ENCODE measurements around the gene PLEKHF1.

Gene PLEKHF1

DNA sequence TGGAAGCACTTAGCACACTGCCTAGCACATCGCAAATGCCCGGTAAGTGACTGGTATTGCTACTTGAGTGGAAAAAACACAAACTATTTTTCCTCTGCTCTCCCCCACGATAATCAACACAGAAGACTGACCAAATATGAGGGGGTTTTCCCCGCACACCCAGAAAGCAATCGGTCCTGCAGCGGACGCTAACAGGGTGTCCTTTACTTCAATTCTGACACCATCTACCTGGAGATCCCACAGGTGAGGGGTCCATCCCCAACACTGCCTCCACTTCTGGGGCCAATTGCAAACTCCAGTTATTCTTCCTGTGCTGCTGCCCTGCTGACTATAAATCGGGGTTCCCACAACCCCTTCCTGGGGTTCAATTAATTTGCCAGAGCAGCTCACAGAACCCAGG, 26.2 kb upstream of the PLEKHF1 start:
- TF ChIP-seq, protein P1, sequence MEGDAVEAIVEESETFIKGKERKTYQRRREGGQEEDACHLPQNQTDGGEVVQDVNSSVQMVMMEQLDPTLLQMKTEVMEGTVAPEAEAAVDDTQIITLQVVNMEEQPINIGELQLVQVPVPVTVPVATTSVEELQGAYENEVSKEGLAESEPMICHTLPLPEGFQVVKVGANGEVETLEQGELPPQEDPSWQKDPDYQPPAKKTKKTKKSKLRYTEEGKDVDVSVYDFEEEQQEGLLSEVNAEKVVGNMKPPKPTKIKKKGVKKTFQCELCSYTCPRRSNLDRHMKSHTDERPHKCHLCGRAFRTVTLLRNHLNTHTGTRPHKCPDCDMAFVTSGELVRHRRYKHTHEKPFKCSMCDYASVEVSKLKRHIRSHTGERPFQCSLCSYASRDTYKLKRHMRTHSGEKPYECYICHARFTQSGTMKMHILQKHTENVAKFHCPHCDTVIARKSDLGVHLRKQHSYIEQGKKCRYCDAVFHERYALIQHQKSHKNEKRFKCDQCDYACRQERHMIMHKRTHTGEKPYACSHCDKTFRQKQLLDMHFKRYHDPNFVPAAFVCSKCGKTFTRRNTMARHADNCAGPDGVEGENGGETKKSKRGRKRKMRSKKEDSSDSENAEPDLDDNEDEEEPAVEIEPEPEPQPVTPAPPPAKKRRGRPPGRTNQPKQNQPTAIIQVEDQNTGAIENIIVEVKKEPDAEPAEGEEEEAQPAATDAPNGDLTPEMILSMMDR (conservative IDR thresholded peaks at IDR 0.05) = no peak
- no peak for TF ChIP-seq ZFX (IDR thresholded peaks at IDR 0.05)
- no peak overlapping the region for H3K27ac ChIP-seq

DNA sequence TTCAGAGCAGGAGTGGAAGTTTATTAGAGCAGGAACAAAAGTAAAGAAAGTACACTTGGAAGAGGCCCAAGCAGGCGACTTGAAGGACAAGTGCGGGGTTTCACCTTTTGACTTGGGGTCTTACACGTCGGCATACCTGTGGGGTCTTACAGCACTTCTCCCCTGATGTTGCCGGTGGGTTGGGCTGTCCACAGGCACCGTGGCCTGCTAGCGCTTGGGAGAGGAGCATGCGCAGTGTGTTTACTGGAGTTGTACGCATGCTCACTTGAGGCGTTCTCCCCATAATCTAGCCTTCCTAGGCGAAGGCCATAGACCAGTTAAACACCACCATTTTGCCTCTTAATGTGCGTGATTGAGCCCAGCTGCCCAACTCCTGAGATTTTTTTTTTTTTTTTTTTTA, 25.0 kb upstream of the PLEKHF1 start:
- TF ChIP-seq ZFX (IDR thresholded peaks at IDR 0.05) = no peak
- TF ChIP-seq, protein P1 (conservative IDR thresholded peaks at IDR 0.05) = no peak
- no peak overlapping the region for H3K27ac ChIP-seq

DNA sequence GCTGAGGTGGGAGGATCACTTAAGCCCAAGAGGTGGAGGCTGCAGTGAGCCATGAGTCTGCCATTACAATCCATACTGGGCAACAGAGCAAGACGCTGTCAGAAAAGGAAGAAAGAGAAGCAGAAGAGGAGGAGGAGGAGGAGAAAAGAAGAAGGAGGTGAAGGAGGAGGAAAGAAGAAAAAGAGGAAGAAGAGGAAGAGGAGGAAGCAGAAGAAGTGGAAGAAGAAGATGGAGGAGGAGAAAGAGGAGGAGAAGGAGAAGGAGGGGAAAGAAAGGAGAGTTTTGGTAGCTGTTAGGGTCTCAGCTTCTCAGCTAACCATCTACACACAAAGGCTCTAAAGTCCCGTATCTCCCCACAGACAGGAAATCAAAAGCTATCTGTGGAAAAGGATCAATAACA, 23.7 kb upstream of the PLEKHF1 start:
- no peak for TF ChIP-seq ZFX (IDR thresholded peaks at IDR 0.05)
- TF ChIP-seq, protein P1 (conservative IDR thresholded peaks at IDR 0.05) = no peak
- no peak overlapping the region for H3K27ac ChIP-seq

DNA sequence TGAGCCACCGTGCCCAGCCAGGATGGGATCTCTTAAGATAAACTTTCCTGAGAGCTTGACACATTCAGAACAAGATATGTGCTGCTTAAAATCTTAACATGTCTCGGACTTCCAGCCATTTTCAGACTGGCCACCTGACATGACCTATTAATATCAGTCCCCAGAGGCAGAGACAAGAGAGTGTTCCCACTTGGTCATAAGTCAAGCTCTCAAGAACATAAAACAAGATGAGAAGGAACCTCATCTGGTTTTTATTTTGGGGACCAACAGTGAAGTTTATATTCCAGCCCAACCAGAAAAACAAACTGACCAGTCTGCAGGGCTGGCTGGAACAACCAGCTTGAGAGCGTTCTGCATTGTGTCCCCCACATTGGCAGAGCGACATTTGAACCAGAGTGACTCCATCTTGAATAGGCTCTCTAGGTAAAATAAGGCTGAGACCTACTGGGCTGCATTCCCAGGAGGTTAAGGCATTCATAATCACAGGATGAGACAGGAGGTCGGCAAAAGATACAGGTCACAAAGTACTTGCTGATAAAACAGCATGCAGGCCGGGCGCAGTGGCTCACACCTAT, 21.8 kb upstream of the PLEKHF1 start:
- no peak overlapping the region for H3K27ac ChIP-seq
- TF ChIP-seq ZFX (IDR thresholded peaks at IDR 0.05) = no peak
- TF ChIP-seq, protein P1 (conservative IDR thresholded peaks at IDR 0.05) = no peak

DNA sequence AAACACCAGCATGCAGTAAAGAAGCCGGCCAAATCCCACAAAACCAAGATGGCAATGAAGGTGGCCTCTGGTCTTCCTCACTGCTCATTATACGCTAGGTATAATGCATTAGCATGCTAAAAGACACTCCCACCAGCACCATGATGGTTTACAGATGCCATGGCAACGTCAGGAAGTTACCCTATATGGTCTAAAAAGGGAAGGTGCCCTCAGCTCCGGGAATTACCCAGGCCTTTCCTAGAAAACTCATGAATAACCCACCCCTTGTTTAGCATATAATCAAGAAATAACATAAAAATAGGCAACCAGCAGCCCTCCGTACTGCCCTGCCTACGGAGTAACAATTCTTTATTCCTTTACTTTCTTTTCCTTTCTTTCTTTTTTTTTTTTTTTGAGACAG, 21.1 kb upstream of the PLEKHF1 start:
- no peak overlapping the region for H3K27ac ChIP-seq

DNA sequence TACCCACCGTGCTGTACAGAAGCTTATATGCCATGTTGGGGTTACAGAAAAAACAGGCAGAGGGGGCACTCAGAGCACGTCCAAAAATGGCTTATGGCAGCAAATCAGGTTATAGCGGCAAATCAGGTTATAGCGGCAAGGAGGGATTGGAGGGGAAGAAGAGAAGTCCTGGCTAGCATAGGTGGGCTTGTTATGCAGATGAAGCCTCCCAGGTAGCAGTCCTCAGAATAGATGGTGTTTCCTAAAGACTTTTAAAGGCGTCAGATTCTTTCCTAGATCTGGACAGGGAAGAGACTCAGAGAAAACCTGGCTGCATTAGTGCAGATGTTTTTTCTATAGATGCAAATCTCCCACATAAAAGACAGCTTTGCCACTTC, 19.8 kb upstream of the PLEKHF1 start:
- peak overlapping the region; percentile 50; the same call in 1 of the 2 replicates for H3K27ac ChIP-seq

More for the DNA sequence above, 21.1 kb upstream of the PLEKHF1 start:
- no peak for TF ChIP-seq ZFX (IDR thresholded peaks at IDR 0.05)
- TF ChIP-seq, protein P1 (conservative IDR thresholded peaks at IDR 0.05) = no peak

DNA sequence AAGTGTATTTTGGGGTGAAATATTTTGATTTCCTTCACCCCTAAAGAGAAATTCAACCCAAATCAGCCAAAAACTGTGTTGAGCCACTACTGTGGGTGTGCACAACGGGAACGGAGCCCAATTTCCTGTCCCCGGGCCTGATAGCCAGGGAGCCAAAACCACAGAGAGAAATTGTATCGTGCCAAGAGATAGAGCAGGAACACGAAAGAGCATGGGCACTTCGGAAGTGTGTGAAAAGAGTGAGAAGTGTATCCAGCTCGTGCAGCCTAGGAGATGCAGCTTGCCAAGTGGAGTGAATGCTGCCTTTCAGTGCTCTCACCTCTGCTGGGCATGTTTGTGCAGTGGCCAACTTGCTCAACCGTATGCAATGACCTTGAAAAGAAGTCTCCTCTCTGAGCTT, 19.4 kb upstream of the PLEKHF1 start:
- no peak for TF ChIP-seq ZFX (IDR thresholded peaks at IDR 0.05)
- TF ChIP-seq, protein P1 (conservative IDR thresholded peaks at IDR 0.05) = no peak
- peak overlapping the region; percentile 50 for H3K27ac ChIP-seq

More for the DNA sequence above, 19.8 kb upstream of the PLEKHF1 start:
- TF ChIP-seq, protein P1 (conservative IDR thresholded peaks at IDR 0.05) = no peak
- no peak for TF ChIP-seq ZFX (IDR thresholded peaks at IDR 0.05)
